GM12801 (cell line): ENCODE measurements around the gene GJD3.

Experiments used
- CTCF ChIP-seq: IDR thresholded peaks from one replicate; pipeline ENCODE4 v1.5.1; 2011; ENCODE audit warnings: control low read depth; ENCODE audit not compliant: insufficient read length; ENCODE audit errors: extremely low read depth

The GJD3 gene

GRCh38 chr17:40341808-40342503 is 22.6 kb downstream of the GJD3 start:
- TF ChIP-seq CTCF: no peak

- no peak for TF ChIP-seq CTCF
Observed at GRCh38 chr17:40340880-40341807, 23.4 kb downstream of the GJD3 start.

GRCh38 chr17:40340327-40340726 is 24.2 kb downstream of the GJD3 start:
- no peak for TF ChIP-seq CTCF

GRCh38 chr17:40338941-40339649 is 25.4 kb downstream of the GJD3 start:
- no peak for TF ChIP-seq CTCF

GRCh38 chr17:40338058-40338457 is 26.5 kb downstream of the GJD3 start:
- no peak for TF ChIP-seq CTCF

GRCh38 chr17:40337351-40337750 is 27.2 kb downstream of the GJD3 start:
- TF ChIP-seq CTCF: no peak

- TF ChIP-seq CTCF: no peak
Observed at GRCh38 chr17:40335620-40336019, 28.9 kb downstream of the GJD3 start.
